Activated CD8-positive, alpha-beta memory T cell treated with anti-CD3 and anti-CD28 coated beads for 24 hours (primary cell): ENCODE results near the gene PSENEN.

ENCODE experiments used
- DNase-seq: peaks from one replicate; pipeline ENCODE4 v3.0.0-alpha.2; 2020

The PSENEN gene, protein sequence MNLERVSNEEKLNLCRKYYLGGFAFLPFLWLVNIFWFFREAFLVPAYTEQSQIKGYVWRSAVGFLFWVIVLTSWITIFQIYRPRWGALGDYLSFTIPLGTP

DNA sequence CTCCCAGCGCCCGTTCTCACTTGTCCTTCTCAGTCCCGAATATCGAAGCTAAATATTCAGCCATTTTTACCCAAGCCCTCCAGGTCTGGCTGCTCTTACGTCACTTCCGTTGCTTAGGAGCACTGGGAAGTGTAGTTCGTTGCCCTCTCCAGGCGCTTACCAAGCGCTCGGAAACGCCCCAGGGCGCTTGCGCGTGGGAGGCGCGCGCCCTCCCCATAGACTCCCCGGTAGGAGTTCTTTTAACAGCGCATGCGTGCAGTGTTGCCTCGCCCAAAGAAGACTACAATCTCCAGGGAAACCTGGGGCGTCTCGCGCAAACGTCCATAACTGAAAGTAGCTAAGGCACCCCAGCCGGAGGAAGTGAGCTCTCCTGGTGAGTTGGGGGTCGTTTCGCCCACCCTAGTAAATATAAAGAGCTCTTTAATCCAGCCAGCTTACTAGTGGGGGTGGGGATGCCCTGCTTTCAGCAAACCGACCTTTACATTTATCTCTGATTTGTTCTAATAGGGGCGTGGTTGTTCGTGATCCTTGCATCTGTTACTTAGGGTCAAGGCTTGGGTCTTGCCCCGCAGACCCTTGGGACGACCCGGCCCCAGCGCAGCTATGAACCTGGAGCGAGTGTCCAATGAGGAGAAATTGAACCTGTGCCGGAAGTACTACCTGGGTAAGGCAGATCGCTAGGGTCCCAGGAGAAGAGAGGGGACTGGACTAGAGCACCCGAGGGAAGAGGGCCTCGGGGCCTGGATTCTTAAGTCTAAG lies at the start of gene PSENEN, which contains the start of gene U2AF1L4:
Gene PSENEN (plus strand): TSS at position 324 of the 759 bp plus-strand sequence. CDS start 280 bp downstream, at position 604.
Gene U2AF1L4 (minus strand): TSS at position 91 of the 759 bp plus-strand sequence. CDS start 27 bp downstream, at position 64.
- peak; percentile 94 for DNase-seq

DNA sequence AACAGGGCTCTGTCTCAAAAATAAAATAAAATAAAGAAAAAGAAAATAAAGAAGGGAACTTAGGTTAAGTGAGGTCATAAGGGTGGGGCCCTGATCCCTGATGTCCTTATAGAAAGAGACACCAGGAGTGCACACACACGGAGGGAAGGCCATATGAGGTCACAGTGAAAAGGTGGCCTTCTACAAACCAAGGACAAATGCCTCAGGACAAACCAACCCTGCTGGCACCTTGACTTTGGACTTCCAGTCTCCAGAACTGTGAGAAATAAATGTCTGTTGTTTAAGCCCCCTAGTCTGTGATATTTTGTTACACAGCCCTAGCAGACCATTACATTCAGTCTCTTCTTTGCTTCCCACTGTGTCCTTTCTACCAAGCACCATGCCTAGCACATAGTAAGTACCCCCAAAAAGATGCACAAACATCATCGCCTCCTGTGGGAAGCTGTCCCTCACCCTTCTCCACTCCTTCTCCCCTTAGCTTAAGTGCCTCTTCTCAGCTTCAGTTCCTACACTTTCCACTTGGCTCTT lies 49.5 kb upstream of the PSENEN start:
- no peak for DNase-seq

DNA sequence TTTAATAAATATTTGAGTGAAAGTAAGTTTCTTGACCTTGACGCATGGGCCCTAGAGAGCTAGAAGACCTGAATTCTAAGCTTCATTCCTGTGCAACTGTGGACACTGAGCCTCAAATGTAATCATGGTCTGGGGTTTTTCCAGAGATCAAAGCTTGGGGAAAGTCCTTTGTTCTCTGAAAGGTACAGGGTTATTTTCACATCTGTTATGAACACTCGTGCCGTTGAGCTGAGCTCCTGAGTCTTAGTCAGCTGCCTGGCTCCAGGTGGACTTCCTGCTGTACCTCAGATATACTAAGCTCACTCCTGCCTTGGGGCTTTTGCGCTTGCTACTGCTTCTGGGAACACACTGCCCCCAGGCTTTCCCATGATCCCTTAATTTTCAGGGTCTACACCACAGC lies 48.6 kb upstream of the PSENEN start:
- no peak for DNase-seq

DNA sequence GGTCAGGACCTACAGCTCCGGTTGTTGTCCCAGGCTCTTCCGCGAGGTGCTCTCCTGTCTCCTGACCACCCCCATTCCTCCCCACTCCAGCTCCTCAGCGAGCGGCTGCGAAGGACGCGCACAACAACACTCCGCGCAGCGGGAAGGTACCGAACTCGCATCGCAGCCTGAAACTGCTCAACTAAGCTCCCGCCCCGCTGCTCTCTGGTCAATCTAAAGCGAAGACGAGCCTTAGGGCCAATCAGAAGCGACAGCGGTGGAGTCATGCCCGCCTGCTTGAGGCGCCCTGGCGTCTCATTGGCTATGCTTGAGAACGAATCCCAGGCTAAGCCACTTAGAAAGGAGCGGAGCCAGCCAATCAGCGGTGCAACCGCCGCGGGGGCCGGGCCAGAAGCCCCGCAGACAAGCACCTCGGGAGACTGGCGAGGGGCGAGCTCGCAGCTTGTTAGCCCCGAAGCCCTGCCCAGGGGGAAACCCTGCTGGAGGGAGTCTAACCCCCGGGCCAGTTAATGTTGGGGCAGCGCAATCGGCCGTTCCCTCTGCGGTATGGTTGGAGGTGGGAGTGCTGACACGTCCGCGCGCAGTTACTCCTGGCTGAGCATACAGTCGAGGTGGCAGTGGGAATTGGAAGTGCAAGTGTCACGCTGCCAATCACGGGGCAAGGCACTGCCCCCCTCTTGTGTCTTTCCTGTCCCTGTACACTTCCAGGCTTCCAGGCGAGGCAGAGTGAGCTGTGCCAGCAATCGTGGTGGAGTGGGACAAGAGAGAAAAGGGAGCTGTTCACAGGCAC lies 43.0 kb upstream of the PSENEN start:
- DNase-seq, result peak; percentile 93

DNA sequence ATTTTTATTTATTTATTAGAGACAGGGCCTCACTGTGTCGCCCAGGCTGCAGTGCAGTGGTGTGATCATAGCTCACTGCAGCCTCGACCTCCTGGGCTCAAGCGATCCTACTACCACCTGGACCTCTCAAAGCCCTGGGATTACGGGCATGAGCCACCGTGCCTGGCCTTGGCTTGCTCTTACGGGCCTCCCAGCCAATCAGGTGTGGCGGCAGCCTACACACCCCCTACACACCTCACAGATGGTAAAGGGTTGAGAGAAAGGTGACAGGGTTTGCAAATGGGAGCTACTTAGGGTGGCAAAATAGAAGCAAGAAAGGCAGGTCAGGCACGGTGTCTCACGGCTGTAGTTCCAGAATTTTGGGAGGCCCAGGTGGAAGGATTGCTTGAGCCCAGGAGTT lies 42.1 kb upstream of the PSENEN start:
- no peak for DNase-seq

DNA sequence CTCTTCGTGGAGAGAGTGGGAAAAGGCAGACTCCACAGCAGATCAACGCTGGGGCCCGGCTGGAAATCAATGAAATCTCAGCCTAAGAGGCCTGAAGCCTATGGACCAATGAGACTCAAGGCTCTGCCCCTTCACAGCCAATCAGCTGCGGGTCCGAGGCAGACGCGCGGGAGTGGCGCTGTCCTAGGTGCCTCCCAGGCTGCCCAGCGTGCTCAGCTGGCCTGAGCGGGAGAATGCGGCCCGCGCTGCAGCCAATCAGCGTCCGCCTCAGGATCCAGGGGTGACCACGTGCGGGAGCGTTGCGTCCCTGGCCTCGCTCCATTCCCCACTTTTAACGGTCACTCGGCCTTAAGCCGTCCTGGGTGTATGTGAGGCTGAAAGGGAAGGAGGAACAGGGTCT lies 41.2 kb upstream of the PSENEN start, which contains the start of gene ZBTB32:
Gene ZBTB32 (plus strand): TSS at position 341 of the 400 bp plus-strand sequence. CDS start 10,069 bp downstream, outside the sequence.
- no peak for DNase-seq

DNA sequence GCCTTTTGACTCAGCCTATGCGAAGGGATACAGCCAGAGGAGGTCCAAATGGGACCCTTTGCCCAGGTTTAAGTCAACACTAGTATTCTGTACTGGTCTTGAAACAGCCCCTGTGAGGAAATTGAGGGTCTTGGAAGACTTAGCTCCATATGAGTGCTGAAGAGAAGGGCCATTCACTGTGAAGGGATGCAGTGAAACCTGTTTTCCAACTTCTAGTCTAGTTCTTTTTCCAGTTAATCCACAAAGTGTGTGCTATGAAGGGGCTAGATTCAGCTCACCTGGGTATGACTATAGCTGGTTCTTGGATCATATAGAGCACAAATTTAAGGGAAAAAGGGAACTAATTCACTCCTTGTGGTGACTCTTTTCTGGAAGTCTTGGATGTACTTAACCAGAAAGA lies 37.1 kb upstream of the PSENEN start:
- no peak for DNase-seq

DNA sequence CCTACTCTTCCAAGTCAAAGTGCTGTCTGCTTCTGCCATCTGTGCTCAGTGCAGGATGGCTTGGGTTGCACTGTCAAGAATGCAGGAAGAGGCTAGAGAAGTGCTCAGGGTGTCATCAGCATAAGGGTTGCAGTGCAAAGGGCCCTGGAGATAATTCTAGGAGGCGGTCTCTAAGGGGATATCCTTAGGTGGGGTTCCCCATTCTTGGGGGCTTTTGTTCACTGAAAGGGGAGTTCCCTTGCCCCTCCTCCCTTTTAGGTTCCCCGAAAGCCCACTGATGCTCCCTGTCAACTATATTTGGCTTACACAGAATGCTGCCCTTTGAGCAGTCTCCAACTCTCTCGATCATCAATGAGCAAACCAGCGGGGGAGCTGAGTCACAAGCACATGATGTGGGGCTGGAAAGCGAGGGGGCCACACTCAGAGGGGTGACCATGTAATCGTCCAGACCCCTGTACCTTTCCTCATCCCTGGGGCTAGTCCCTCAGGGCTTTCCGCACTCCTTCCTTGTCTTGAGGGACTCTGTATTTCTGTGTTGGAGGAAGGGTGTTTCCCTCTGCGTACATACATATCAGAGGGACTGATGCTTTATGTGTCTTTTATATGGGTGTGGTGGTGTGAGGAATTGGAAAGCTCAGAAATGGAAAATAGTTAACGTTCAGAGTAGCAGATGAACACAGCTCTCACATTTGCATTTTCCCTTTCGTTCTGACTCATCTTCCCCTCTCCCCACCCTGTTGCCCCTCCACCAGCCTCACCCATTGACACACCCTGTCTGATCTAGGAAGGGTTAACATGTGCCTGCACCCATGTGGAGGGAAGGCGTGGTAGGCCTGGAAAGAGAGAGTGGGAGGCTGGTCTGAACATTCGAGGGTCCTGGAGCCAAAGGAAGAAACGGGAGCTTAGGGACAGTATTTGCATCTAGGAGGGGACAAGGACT lies 34.4 kb upstream of the PSENEN start:
- peak; percentile 90 for DNase-seq

DNA sequence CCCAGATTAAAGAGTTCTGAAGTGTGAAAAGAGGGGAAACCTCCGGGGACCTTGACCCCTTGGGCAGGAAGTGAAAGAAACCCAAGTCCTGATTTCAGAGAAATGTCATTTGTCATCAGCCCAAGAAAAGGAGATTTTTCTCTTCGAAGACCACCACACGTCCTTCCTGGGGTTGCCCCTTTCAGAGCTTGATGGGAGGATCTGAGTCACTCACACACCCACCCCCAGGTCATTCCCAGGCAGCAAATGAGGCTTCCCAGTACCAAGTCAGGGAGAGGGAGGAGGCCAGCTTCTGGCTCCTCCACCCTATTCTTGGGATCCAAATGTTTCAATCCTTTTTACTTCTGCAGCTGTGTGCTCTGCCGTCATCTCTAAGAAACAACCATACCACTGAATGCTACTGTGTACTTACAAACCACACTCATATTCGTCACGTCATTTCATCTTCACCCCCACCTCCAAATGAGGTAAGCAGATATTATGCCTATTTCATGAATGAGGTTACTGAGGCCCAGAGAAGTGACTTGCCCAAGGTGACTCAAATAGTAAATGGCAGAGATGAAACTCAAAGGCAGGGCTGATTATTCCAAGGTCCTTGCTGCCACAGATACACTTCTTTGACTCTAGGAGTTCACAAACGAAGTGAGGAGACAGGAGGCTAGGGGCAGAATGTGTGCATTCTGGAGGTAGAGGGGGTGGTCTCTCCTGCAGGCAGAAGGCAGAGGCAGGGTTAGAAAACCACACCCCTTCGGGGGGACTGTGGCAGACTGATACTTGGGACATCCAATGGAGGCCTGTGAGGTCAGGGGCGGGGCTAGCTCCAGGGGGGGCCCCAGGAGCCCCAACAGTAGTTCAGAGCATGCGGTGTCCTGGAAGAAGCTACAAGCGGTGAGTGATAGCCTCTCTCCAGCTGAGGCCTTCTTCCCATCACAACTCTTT lies 32.6 kb upstream of the PSENEN start:
- peak; percentile 89 for DNase-seq

DNA sequence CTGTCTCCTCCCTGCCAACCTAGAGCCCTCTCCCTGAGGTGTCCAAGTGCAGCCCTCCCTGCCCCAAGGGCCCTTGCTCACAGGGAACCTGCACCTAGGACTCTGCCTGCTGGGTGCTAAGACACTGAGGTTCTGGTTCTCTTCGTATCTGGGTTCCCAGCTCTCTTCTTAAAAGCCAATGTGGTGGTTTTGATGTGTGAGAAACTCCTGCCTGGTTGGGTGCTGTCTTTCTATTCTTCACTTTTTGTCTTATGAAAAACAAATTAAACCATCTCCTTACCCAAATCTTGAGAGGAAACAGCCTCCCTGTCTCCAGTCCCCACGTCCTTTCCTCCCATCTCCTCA lies 32.0 kb upstream of the PSENEN start:
- DNase-seq, result no peak

DNA sequence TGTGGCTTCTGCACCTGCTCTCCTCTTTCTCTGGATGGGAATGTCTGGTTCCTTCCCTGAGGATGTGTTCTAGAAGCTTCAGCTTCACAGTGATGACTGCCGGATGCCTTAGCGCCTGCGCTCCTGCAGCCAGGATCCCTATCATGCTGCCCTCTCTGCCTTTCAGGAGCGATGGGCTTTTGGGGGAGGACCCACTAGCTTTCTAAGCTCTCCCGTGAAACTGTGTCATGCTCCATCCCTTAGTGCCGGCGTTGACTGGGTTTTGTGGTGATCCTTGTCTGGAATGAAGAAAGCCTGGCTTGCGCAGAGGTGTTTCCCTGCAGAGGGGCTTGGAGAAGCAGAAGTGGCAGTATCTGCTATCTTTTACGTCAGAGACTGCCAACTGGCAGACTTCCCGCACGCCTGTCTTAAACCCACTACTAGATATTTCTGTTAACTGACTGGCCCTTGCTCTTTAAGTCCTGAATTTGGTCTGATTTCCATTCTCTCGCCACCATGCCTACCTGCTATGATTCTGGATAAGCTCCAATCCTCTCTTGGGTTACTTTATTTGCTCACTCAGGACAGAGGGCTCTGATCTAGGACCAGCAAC lies 31.5 kb upstream of the PSENEN start:
- DNase-seq, result no peak

DNA sequence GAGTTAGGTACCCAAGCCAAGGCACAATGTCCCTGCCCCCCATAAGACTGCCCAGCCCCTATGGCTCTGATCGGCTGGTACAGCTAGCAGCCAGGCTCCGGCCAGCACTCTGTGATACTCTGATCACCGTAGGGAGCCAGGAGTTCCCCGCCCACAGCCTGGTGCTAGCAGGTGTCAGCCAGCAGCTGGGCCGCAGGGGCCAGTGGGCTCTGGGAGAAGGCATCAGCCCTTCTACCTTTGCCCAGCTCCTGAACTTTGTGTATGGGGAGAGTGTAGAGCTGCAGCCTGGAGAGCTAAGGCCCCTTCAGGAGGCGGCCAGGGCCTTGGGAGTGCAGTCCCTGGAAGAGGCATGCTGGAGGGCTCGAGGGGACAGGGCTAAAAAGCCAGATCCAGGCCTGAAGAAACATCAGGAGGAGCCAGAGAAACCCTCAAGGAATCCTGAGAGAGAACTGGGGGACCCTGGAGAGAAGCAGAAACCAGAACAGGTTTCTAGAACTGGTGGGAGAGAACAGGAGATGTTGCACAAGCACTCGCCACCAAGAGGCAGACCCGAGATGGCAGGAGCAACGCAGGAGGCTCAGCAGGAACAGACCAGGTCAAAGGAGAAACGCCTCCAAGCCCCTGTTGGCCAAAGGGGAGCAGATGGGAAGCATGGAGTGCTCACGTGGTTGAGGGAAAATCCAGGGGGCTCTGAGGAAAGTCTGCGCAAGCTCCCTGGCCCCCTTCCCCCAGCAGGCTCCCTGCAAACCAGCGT lies 30.7 kb upstream of the PSENEN start:
- no peak for DNase-seq

DNA sequence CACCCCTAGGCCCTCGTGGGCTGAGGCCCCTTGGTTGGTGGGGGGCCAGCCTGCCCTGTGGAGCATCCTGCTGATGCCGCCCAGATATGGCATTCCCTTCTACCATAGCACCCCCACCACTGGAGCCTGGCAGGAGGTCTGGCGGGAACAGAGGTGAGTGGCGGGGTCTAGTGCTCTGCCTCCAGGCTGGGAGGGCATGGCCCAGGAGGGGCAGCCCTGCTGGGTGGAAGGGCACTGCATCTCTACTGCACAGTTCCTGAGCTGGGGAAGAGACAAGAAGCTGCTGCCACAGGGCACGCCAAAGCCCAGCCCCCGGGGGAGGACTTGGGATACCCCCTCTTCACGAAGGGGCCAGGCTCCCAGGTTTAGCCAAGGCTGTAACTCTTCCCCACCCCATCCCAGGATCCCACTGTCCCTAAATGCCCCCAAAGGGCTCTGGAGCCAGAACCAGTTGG lies 30.1 kb upstream of the PSENEN start:
- no peak for DNase-seq

DNA sequence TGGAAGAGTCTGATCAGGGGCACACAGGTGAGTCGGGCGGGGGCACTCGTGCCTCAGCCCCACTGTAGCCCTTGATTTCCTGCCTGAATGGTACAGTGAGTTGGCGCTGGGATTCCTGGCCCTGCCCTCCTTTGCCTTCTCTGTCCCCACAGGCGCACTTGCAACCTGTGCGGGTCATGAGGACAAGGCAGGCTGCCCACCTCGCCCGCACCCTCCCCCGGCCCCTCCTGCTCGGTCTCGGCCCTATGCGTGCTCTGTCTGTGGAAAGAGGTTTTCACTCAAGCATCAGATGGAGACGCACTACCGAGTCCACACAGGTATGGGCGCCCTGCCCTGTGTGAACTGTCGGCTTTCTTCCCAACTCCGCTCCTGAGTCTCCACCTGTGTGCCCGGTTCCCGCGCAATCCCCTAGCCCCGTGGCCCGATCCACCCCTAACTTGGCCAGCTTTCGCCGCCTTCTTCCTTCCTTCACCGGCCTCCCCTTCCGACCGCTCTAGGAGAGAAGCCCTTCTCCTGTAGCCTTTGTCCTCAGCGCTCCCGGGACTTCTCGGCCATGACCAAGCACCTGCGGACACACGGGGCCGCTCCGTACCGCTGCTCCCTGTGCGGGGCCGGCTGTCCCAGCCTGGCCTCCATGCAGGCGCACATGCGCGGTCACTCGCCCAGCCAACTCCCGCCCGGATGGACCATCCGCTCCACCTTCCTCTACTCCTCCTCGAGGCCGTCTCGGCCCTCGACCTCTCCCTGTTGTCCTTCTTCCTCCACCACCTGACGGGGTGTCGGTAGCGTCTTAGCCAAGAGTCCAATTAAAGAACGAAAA lies 29.3 kb upstream of the PSENEN start:
- DNase-seq, result peak; percentile 76

DNA sequence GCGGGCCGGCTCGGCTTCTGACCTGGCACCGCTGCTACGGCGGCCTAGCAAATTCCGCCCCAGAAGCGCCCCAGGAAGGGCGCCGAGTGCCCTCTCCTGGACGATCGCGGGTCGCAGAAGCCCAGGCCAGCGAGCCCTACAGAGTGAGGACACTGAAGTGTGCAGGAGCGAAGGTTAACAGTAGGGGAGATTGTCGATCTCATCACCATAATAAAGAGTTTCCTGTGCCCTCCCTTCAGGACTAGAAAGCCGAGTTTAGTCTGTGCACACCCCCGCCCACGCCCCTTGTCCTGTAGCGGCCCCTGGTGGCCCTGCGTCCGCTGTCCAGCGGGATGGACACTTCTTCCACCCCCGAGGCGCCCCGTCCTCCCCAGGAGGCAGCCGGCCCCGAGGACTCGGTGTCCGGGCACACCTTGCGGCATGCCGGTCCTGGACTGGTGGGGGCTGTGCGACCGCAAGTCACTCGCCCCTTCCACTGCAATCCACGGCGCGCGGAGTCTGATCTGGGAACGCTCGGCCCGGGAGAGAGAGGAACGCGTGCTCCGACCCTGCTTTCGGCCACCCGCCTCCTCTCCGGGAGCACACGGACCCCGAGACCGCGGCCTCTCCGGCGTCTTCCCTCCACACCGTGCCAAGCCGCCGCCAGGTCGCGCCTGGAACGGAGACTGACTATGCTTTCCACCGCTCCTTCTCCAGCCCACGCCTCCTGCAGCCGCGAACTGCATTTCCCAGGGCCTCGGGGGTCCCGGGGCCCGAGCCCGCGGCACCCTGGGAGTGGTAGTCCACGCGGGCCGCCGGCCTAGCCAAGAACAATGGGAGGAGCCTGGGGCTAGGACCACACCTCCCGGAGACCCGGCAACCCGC lies 28.4 kb upstream of the PSENEN start:
- peak; percentile 97 for DNase-seq

DNA sequence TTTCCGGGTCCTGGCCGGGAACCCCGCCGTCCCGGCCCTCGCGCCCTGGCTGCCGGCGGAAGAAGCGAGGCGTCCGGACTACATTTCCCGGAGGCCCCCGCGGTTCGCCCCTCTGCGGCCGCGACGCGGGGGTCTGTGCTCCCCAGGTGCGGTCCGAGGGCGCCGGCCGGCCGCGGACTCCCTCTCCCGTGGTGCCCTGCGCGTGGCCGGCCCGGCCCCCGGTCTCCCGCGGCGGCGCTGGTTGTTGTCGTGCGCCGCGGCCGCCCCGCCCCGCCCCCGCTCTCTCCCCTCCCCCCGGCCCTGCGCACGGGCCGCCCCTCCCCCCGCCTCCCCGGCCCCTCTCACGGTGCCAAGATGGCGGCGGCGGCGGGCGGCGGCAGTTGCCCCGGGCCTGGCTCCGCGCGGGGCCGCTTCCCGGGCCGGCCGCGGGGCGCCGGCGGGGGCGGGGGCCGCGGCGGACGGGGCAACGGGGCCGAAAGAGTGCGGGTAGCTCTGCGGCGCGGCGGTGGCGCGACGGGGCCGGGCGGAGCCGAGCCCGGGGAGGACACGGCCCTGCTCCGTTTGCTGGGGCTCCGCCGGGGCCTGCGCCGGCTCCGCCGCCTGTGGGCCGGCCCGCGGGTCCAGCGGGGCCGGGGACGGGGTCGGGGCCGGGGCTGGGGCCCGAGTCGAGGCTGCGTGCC lies 27.6 kb upstream of the PSENEN start, which contains the start of gene KMT2B:
Gene KMT2B (plus strand): TSS at position 339 of the 680 bp plus-strand sequence. CDS start 16 bp downstream, at position 355.
- no peak for DNase-seq
